GM21381 (cell line): Measurements from ENCODE around the gene TACC2.

Source experiments
- ATAC-seq: cut with Tn5 transposase; IDR thresholded peaks from one replicate; pipeline ENCODE4 v1.9.1; 2021; ENCODE audit warnings: mild to moderate bottlenecking, moderate library complexity; ENCODE audit not compliant: unreplicated experiment

Gene TACC2

GRCh38 chr10:122029499-122030199 lies 40.7 kb downstream of the TACC2 start:
- ATAC-seq = no peak

- no peak for ATAC-seq
Observed at GRCh38 chr10:122030200-122030552, 41.2 kb downstream of the TACC2 start.

- ATAC-seq = no peak
Observed at GRCh38 chr10:122033224-122033926, 44.4 kb downstream of the TACC2 start.

- no peak for ATAC-seq
Observed at GRCh38 chr10:122034149-122034756, 45.3 kb downstream of the TACC2 start.

- no peak for ATAC-seq
Observed at GRCh38 chr10:122040786-122041185, 51.8 kb downstream of the TACC2 start.

GRCh38 chr10:122042836-122043235 lies 53.9 kb downstream of the TACC2 start:
- no peak for ATAC-seq

GRCh38 chr10:122044045-122044661 lies 55.2 kb downstream of the TACC2 start:
- no peak for ATAC-seq

GRCh38 chr10:122044713-122045112 lies 55.8 kb downstream of the TACC2 start:
- no peak for ATAC-seq

GRCh38 chr10:122045212-122045611 lies 56.2 kb downstream of the TACC2 start:
- ATAC-seq = no peak

- ATAC-seq = no peak
Observed at GRCh38 chr10:122047560-122047959, 58.6 kb downstream of the TACC2 start.

- no peak for ATAC-seq
Observed at GRCh38 chr10:122049076-122049475, 60.1 kb downstream of the TACC2 start.

GRCh38 chr10:122050311-122050710 lies 61.3 kb downstream of the TACC2 start:
- no peak for ATAC-seq

- ATAC-seq = no peak
Observed at GRCh38 chr10:122050811-122051210, 61.8 kb downstream of the TACC2 start.

- no peak for ATAC-seq
Observed at GRCh38 chr10:122051609-122052385, 62.8 kb downstream of the TACC2 start.

GRCh38 chr10:122052701-122053100 lies 63.7 kb downstream of the TACC2 start:
- no peak for ATAC-seq

- no peak for ATAC-seq
Observed at GRCh38 chr10:122053314-122053713, 64.4 kb downstream of the TACC2 start.

GRCh38 chr10:122054048-122055025 lies 65.4 kb downstream of the TACC2 start:
- ATAC-seq = no peak

- ATAC-seq = no peak
Observed at GRCh38 chr10:122055252-122055651, 66.3 kb downstream of the TACC2 start.

- ATAC-seq = no peak
Observed at GRCh38 chr10:122056431-122057094, 67.6 kb downstream of the TACC2 start.
